MCF 10A (cell line): Measurements from ENCODE around the gene LRP8. TPM values are rescaled to one million over a fixed set of nuclear protein-coding genes. Genes with fewer than 3 reads are reported as not detected.
"Not testable (repeated sequence)": the region's sequence is repeated elsewhere in the genome, so short reads cannot be mapped to it uniquely, and the experiment has no call there.

ENCODE experiments used
- BruUV-seq: library from RNA; stranded (reverse); fragments of 400-500 nt; replicated peaks from 2 replicates; lab custom pipeline; 2021; lab: Mats Ljungman, UMichigan
- CTCF ChIA-PET: fragments of 300-600 bp; sonication (Branson Sonifier 250); formaldehyde crosslinking; extraction: SDS; loops from one replicate; lab custom pipeline; 2021; ENCODE audit warnings: antibody characterized with exemption, inconsistent platforms; lab: Yijun Ruan, JAX
- POLR2A ChIA-PET: fragments of 300-600, 350-650 bp; sonication (Branson Sonifier 250); formaldehyde crosslinking; extraction: SDS; loops from one replicate; lab custom pipeline; 2020; ENCODE audit warnings: antibody characterized with exemption, inconsistent platforms; lab: Yijun Ruan, JAX
- DNase-seq: peaks from one replicate; pipeline ENCODE4 v3.0.0-alpha.2; 2018; ENCODE audit not compliant: unreplicated experiment
- H3K27ac Mint-ChIP-seq: one replicate; pipeline ENCODE4 v1.8.0; 2022; ENCODE audit warnings: mild to moderate bottlenecking, low read depth, mixed read lengths; ENCODE audit not compliant: unreplicated experiment
- H3K27me3 Mint-ChIP-seq: one replicate; pipeline ENCODE4 v1.8.0; 2022; ENCODE audit warnings: mixed read lengths; ENCODE audit not compliant: insufficient read depth, unreplicated experiment
- H3K36me3 Mint-ChIP-seq: one replicate; pipeline ENCODE4 v1.8.0; 2022; ENCODE audit warnings: mild to moderate bottlenecking, moderate library complexity, mixed read lengths; ENCODE audit not compliant: insufficient read depth, unreplicated experiment
- H3K4me1 Mint-ChIP-seq: one replicate; pipeline ENCODE4 v1.8.0; 2022; ENCODE audit warnings: mixed read lengths; ENCODE audit not compliant: insufficient read depth, unreplicated experiment
- H3K4me3 Mint-ChIP-seq: one replicate; pipeline ENCODE4 v1.8.0; 2022; ENCODE audit warnings: mild to moderate bottlenecking, moderate library complexity, mixed read lengths; ENCODE audit not compliant: unreplicated experiment
- H3K9me3 Mint-ChIP-seq: one replicate; pipeline ENCODE4 v1.8.0; 2022; ENCODE audit warnings: mixed read lengths; ENCODE audit not compliant: unreplicated experiment
- CTCF ChIP-seq: fragments of 200-600 bp; IDR thresholded peaks from one replicate; pipeline ENCODE4 v1.8.0; 2022; ENCODE audit warnings: antibody characterized with exemption, mild to moderate bottlenecking; ENCODE audit not compliant: unreplicated experiment
- intact Hi-C: fragments of 100-400 bp; cut with micrococcal nuclease; formaldehyde crosslinking; loops from 2 replicates; pipeline ENCODE4 v1.14.1; 2022
- total RNA-seq: library from RNA; stranded (reverse); gene quantifications from 2 replicates; pipeline ENCODE4 v1.2.3, GENCODE V29; 2022

The LRP8 gene
- total RNA-seq, 1 experiment from 2014 or later, result 21.8 TPM

- BruUV-seq, result no TSS peak
- TF ChIP-seq CTCF, result no peak
- no peak for DNase-seq
- Mint-ChIP-seq H3K4me1 (peaks cover 5% of the 10 kb centered on the region), H3K27me3 (no peaks in the 10 kb centered on the region), H3K4me3 (no peak overlapping the region), H3K27ac (no peak overlapping the region), H3K9me3 (no peaks in the 10 kb centered on the region), H3K36me3 (peaks cover 70% of the 10 kb centered on the region)
- ChIA-PET POLR2A (interaction anchor here (1.3 kb wide), 1 partner anchor 9 kb away, joined by 5 read pairs; no protein-coding TSS in a partner anchor), CTCF (no interaction called here)
- intact Hi-C loops, result no loop called here
Measured at GRCh38 chr1:53210954-53211353, 116.9 kb downstream of the LRP8 start.

- Mint-ChIP-seq H3K4me3 (no peak overlapping the region), H3K4me1 (peaks cover 5% of the 10 kb centered on the region), H3K36me3 (peaks cover 69% of the 10 kb centered on the region), H3K27ac (no peak overlapping the region), H3K9me3 (no peaks in the 10 kb centered on the region), H3K27me3 (no peaks in the 10 kb centered on the region)
- BruUV-seq, result TSS peak; percentile 34
- ChIA-PET POLR2A (interaction anchor here (1.1 to 1.3 kb wide), 3 partner anchors 9 to 10 kb away, joined by 3 to 5 read pairs (median 4); no protein-coding TSS in a partner anchor), CTCF (interaction anchor here (0.9 kb wide), 1 partner anchor 23 kb away, joined by 3 read pairs; no protein-coding TSS in a partner anchor)
- no peak for DNase-seq
- intact Hi-C loops, result no loop called here
- no peak for TF ChIP-seq CTCF
Measured at GRCh38 chr1:53210352-53210751, 117.5 kb downstream of the LRP8 start.

DNA sequence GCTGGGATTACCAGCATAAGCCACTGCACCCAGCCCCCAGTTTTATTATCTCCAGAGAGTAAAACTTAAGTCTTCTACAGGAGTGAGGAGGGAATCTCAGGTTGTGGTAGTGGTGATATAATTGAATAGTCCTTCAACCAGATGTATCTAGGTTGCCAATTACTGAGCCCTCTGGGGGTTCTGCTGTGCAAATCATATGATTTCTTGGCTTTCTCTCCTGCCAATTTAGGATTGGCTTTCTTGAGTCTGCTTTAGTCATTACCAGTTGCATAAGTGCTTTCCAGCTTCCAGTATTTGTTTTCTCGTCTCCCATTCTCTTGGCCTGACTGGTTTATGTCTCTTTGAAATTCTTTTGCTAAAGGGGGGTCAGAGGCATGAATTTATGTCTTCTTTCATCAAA, 120.1 kb downstream of the LRP8 start:
- ChIA-PET CTCF (no interaction called here), POLR2A (no interaction called here)
- Mint-ChIP-seq H3K9me3 (no peaks in the 10 kb centered on the region), H3K4me1 (peaks cover 5% of the 10 kb centered on the region), H3K4me3 (no peak overlapping the region), H3K27ac (no peak overlapping the region), H3K27me3 (no peaks in the 10 kb centered on the region), H3K36me3 (peaks cover 67% of the 10 kb centered on the region)
- no TSS peak for BruUV-seq
- intact Hi-C loops, result no loop called here
- TF ChIP-seq CTCF, result no peak
- no peak for DNase-seq

- ChIA-PET CTCF (no interaction called here), POLR2A (interaction anchor here (0.6 kb wide), 1 partner anchor 136 kb away, joined by 3 read pairs; no protein-coding TSS in a partner anchor)
- Mint-ChIP-seq H3K4me1 (peaks cover 5% of the 10 kb centered on the region), H3K27ac (no peak overlapping the region), H3K27me3 (no peaks in the 10 kb centered on the region), H3K36me3 (peaks cover 66% of the 10 kb centered on the region), H3K4me3 (no peak overlapping the region), H3K9me3 (no peaks in the 10 kb centered on the region)
- DNase-seq, result no peak
- BruUV-seq, result no TSS peak
- no peak for TF ChIP-seq CTCF
- intact Hi-C loops, result no loop called here
Measured at GRCh38 chr1:53206735-53207379, 121.0 kb downstream of the LRP8 start.

DNA sequence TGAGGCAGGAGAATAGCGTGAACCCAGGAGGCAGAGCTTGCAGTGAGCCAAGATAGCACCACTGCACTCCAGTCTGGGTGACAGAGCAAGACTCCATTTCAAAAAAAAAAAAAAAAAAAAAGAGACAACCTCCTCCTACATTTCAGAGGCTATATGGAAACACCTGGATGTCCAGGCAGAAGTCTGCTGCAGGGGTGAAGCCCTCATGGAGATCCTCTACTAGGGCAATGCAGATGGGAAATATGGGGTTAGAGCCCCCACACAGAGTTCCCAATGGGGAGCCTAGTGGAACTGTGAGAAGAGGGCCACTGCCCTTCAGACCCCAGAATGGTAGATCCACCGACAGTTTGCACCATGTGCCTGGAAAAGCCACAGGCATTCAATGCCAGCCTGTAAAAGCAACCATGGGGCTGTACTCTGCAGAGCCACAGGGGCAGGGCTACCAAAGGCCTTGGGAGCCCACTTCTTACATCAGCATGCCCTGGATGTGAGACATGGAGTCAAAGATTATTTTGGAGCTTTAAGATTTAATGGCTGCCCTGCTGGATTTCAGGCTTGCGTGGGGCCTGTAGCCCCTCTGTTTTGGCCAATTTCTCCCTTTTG, 121.7 kb downstream of the LRP8 start:
- H3K36me3 Mint-ChIP-seq, result peaks cover 63% of the 10 kb centered on the region
- H3K27me3 Mint-ChIP-seq, POLR2A ChIA-PET, DNase-seq, CTCF ChIA-PET, BruUV-seq, H3K4me1 Mint-ChIP-seq, H3K4me3 Mint-ChIP-seq, intact Hi-C loops, H3K27ac Mint-ChIP-seq, H3K9me3 Mint-ChIP-seq: not testable (repeated sequence)

GRCh38 chr1:53205496-53205895, 122.4 kb downstream of the LRP8 start:
- intact Hi-C loops, CTCF ChIA-PET, H3K27ac Mint-ChIP-seq, H3K9me3 Mint-ChIP-seq, DNase-seq, POLR2A ChIA-PET, H3K4me3 Mint-ChIP-seq, BruUV-seq, H3K27me3 Mint-ChIP-seq: not testable (repeated sequence)
- Mint-ChIP-seq H3K4me1 (peaks cover 13% of the 10 kb centered on the region), H3K36me3 (peaks cover 61% of the 10 kb centered on the region)
